DND-41 (cell line): ENCODE results near the gene ITPRIPL2.

Experiments
- EZH2 ChIP-seq: IDR thresholded peaks from 3 replicates; pipeline ENCODE4 v1.6.1; 2012; ENCODE audit warnings: borderline replicate concordance, low read depth, mild to moderate bottlenecking, moderate library complexity, low read length, inconsistent platforms; ENCODE audit not compliant: severe bottlenecking
- TF ChIP-seq, protein P1 (sequence below): IDR thresholded peaks from 2 replicates; pipeline ENCODE4 v1.5.1; 2012; ENCODE audit warnings: borderline replicate concordance, low read length, moderate library complexity, mild to moderate bottlenecking; ENCODE audit not compliant: poor library complexity, severe bottlenecking; ENCODE audit errors: extremely low read depth

GRCh38 chr16:19132255-19132654 is 18.5 kb downstream of the ITPRIPL2 start:
- TF ChIP-seq, protein P1, sequence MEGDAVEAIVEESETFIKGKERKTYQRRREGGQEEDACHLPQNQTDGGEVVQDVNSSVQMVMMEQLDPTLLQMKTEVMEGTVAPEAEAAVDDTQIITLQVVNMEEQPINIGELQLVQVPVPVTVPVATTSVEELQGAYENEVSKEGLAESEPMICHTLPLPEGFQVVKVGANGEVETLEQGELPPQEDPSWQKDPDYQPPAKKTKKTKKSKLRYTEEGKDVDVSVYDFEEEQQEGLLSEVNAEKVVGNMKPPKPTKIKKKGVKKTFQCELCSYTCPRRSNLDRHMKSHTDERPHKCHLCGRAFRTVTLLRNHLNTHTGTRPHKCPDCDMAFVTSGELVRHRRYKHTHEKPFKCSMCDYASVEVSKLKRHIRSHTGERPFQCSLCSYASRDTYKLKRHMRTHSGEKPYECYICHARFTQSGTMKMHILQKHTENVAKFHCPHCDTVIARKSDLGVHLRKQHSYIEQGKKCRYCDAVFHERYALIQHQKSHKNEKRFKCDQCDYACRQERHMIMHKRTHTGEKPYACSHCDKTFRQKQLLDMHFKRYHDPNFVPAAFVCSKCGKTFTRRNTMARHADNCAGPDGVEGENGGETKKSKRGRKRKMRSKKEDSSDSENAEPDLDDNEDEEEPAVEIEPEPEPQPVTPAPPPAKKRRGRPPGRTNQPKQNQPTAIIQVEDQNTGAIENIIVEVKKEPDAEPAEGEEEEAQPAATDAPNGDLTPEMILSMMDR = no peak
- TF ChIP-seq EZH2 = no peak
